Colonic mucosa (tissue), 4 donors: ENCODE data around the gene PHACTR1. TPM values are rescaled to one million over a fixed set of nuclear protein-coding genes. Genes with fewer than 3 reads are reported as not detected.

Experiments
- DNase-seq: peaks from one replicate; pipeline ENCODE4 v3.0.0-alpha.2; 2020
- H3K27ac ChIP-seq: fragments of 200-600 bp; one replicate; pipeline ENCODE4 v1.8.0; 2021
- H3K27me3 ChIP-seq: fragments of 200-600 bp; one replicate; pipeline ENCODE4 v1.8.0; 2021
- H3K36me3 ChIP-seq: fragments of 200-600 bp; one replicate; pipeline ENCODE4 v1.8.0; 2021
- H3K4me1 ChIP-seq: fragments of 200-600 bp; one replicate; pipeline ENCODE4 v1.8.0; 2021; ENCODE audit warnings: mild to moderate bottlenecking
- H3K4me3 ChIP-seq: fragments of 200-600 bp; one replicate; pipeline ENCODE4 v1.8.0; 2021
- H3K9ac ChIP-seq, 2 donors: one replicate each; pipeline ENCODE4 v1.7.0; 2013; ENCODE audit warnings: control low read depth in 2 of 2, low read depth in 2 of 2, low read length in 2 of 2
- H3K9me3 ChIP-seq: fragments of 200-600 bp; one replicate; pipeline ENCODE4 v1.8.0; 2021
- intact Hi-C: fragments of 100-400 bp; cut with DNase I; formaldehyde crosslinking; loops from one replicate; pipeline ENCODE4 v1.14.1; 2022
- total RNA-seq, 2 donors: library from RNA; stranded (reverse); fragmentation: NEBNext Ultra II Directional in 1 of 2; extraction: Animal tissue kit (Norgen Biotek cat#: 25700) in 1 of 2; gene quantifications; one replicate each; pipeline ENCODE4 v1.2.1, GENCODE V29; 2021
- TF ChIP-seq, protein P1 (sequence below): fragments of 200-600 bp; IDR thresholded peaks from one replicate; pipeline ENCODE4 v1.8.0; 2022; ENCODE audit warnings: antibody characterized with exemption, mild to moderate bottlenecking
- donor health status: healthy.
- donor health status: DM: no; HTN: no; CAD: no.
- donor health status: DM: no; HTN: no; CAD: no.

Gene PHACTR1
- total RNA-seq, 2 donors from 2014 or later: 1.7 to 2.2 TPM

- Histone ChIP-seq H3K4me3 (no peak overlapping the region), H3K36me3 (no peaks in the 10 kb centered on the region), H3K4me1 (no peaks in the 10 kb centered on the region), H3K9me3 (no peaks in the 10 kb centered on the region), H3K27ac (no peak overlapping the region), H3K27me3 (no peaks in the 10 kb centered on the region), H3K9ac (no peak overlapping the region)
- no peak for DNase-seq
- TF ChIP-seq, protein P1, sequence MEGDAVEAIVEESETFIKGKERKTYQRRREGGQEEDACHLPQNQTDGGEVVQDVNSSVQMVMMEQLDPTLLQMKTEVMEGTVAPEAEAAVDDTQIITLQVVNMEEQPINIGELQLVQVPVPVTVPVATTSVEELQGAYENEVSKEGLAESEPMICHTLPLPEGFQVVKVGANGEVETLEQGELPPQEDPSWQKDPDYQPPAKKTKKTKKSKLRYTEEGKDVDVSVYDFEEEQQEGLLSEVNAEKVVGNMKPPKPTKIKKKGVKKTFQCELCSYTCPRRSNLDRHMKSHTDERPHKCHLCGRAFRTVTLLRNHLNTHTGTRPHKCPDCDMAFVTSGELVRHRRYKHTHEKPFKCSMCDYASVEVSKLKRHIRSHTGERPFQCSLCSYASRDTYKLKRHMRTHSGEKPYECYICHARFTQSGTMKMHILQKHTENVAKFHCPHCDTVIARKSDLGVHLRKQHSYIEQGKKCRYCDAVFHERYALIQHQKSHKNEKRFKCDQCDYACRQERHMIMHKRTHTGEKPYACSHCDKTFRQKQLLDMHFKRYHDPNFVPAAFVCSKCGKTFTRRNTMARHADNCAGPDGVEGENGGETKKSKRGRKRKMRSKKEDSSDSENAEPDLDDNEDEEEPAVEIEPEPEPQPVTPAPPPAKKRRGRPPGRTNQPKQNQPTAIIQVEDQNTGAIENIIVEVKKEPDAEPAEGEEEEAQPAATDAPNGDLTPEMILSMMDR: no peak
- intact Hi-C loops: no loop called here
Measured at GRCh38 chr6:13072686-13073347, 356.2 kb downstream of the PHACTR1 start.

- intact Hi-C loops: no loop called here
- Histone ChIP-seq H3K27ac (no peak overlapping the region), H3K4me3 (no peak overlapping the region), H3K27me3 (no peaks in the 10 kb centered on the region), H3K36me3 (no peaks in the 10 kb centered on the region), H3K4me1 (no peaks in the 10 kb centered on the region), H3K9me3 (no peaks in the 10 kb centered on the region), H3K9ac (no peak overlapping the region)
- TF ChIP-seq, protein P1: no peak
- no peak for DNase-seq
Measured at GRCh38 chr6:13074415-13075140, 358.0 kb downstream of the PHACTR1 start.

DNA sequence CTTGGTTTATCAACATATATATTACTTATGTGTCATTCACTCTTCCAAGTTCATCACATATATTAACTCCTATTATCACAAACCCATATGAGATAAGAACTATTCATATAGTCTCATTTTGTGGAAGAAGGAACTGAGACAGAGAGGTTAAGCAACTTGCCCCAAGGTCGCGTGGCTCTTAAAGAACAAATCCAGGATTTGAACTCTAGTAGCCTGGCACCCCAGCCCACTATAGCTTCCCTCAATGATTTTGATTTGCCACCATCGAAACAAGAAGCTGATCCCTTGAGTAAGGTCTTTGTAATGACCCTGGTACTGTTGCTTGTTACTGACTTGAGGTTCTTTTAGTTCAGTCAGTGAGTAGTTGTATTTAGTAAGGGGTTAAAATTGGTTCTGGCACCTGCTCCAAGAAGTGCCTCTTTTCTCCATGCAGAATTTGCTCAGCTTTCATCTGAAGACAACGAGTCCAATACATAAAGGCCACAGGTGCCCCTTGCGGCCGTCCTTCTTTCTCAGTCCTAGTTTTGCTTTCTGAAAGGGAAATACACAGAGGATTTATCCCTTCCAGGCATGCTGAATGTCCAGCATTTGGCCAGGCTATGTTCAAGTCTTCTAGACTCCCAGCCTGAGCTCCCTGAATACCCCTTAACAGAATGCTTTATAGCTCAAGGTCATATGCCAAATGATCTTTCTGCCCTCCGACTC is 358.7 kb downstream of the PHACTR1 start:
- Histone ChIP-seq H3K9ac (no peak overlapping the region), H3K4me1 (no peaks in the 10 kb centered on the region), H3K4me3 (no peak overlapping the region), H3K27ac (no peak overlapping the region), H3K36me3 (no peaks in the 10 kb centered on the region), H3K9me3 (no peaks in the 10 kb centered on the region), H3K27me3 (no peaks in the 10 kb centered on the region)
- DNase-seq: no peak
- intact Hi-C loops: no loop called here
- TF ChIP-seq, protein P1: no peak

DNA sequence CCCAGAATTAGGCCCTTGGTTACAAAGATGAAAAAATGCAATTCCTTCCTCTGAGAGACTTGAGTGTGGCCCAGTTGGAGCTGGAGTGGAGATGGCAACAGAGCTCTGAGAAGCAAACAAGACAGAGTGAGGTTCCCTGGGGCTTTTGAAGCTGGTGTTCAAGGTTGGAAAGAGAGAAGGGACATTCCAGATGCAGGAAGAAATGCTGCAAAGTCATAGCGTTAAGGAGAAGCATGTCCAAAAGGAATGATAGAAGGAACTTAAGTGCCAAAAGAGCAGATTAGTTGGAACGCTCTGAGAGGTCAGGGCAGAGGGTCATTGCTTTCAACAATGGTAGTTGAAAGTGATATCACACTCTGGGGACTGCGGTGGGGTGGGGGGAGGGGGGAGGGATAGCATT is 360.0 kb downstream of the PHACTR1 start:
- H3K4me1 ChIP-seq: no peaks in the 10 kb centered on the region

DNA sequence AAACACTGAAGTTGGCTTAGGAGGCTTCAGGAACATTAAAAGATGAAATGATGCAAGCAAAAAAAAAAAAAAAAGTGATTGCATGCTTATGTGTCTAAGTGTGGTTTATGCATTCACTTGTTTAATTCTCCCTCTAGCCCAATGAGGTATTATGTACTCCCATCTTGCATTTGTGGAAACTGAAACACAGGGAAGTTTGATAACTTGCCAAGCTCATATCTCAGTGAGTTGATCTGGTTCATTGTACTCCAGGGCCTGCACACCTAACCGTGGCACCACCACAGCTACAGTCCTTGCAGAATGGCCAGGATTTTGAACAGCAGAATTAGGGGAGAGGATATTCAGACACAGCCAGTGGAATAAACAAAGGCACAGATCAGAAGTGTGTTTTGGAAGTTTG is 360.6 kb downstream of the PHACTR1 start:
- Histone ChIP-seq H3K9me3 (no peaks in the 10 kb centered on the region), H3K27me3 (no peaks in the 10 kb centered on the region), H3K4me3 (no peak overlapping the region), H3K27ac (no peak overlapping the region), H3K9ac (no peak overlapping the region), H3K4me1 (no peaks in the 10 kb centered on the region), H3K36me3 (no peaks in the 10 kb centered on the region)
- no peak for DNase-seq
- intact Hi-C loops: no loop called here
- TF ChIP-seq, protein P1: no peak

More for the DNA sequence above, 360.0 kb downstream of the PHACTR1 start:
- Histone ChIP-seq H3K27me3 (no peaks in the 10 kb centered on the region), H3K4me3 (no peak overlapping the region), H3K36me3 (no peaks in the 10 kb centered on the region), H3K9me3 (no peaks in the 10 kb centered on the region), H3K9ac (no peak overlapping the region), H3K27ac (no peak overlapping the region)
- DNase-seq: no peak
- intact Hi-C loops: no loop called here
- TF ChIP-seq, protein P1: no peak
